Glutamatergic neuron (in vitro differentiated cells): ENCODE measurements around the gene PYGB. TPM values are rescaled to one million over a fixed set of nuclear protein-coding genes. Genes with fewer than 3 reads are reported as not detected.
A peak's percentile ranks its signal among the peaks of the same experiment; 100 is the strongest.

Experiments used
- DNase-seq: peaks from one replicate; pipeline ENCODE4 v3.0.0; 2022
- H3K27ac Mint-ChIP-seq: one replicate; pipeline ENCODE4 v1.8.0; 2020; ENCODE audit warnings: mild to moderate bottlenecking, mixed read lengths, inconsistent platforms; ENCODE audit not compliant: unreplicated experiment
- H3K27me3 Mint-ChIP-seq: one replicate; pipeline ENCODE4 v1.8.0; 2020; ENCODE audit warnings: mild to moderate bottlenecking, moderate library complexity, mixed read lengths, inconsistent platforms; ENCODE audit not compliant: unreplicated experiment
- H3K36me3 Mint-ChIP-seq: one replicate; pipeline ENCODE4 v1.8.0; 2020; ENCODE audit warnings: mild to moderate bottlenecking, mixed read lengths, inconsistent platforms; ENCODE audit not compliant: unreplicated experiment
- H3K4me1 Mint-ChIP-seq: one replicate; pipeline ENCODE4 v1.8.0; 2020; ENCODE audit warnings: mild to moderate bottlenecking, low read depth, mixed read lengths, inconsistent platforms; ENCODE audit not compliant: unreplicated experiment
- H3K4me3 Mint-ChIP-seq: one replicate; pipeline ENCODE4 v1.8.0; 2020; ENCODE audit warnings: mild to moderate bottlenecking, mixed read lengths, inconsistent platforms; ENCODE audit not compliant: unreplicated experiment
- H3K9me3 Mint-ChIP-seq: one replicate; pipeline ENCODE4 v1.8.0; 2020; ENCODE audit warnings: mild to moderate bottlenecking, moderate library complexity, mixed read lengths, inconsistent platforms; ENCODE audit not compliant: unreplicated experiment
- CTCF ChIP-seq: fragments of 200-600 bp; sonication (generic); IDR thresholded peaks from one replicate; pipeline ENCODE4 v1.5.0; 2021; ENCODE audit not compliant: partially characterized antibody, unreplicated experiment
- total RNA-seq: library from RNA; stranded (reverse); fragmentation: NEBNext Ultra II Directional; extraction: Animal tissue kit (Norgen Biotek cat#: 25700); gene quantifications from one replicate; pipeline ENCODE4 v1.2.1, GENCODE V29; 2021; ENCODE audit not compliant: unreplicated experiment

PYGB gene
- total RNA-seq, 1 donor from 2014 or later: 295 TPM

GRCh38 chr20:25222461-25223178 lies 25.3 kb upstream of the PYGB start:
- no peak for DNase-seq
- peaks cover 23% of the 10 kb centered on the region for H3K27me3 Mint-ChIP-seq
- no peak overlapping the region for H3K27ac Mint-ChIP-seq
- H3K9me3 Mint-ChIP-seq: peaks cover 11% of the 10 kb centered on the region
- TF ChIP-seq CTCF: no peak
- no peaks in the 10 kb centered on the region for H3K36me3 Mint-ChIP-seq
- peaks cover 23% of the 10 kb centered on the region for H3K4me1 Mint-ChIP-seq
- H3K4me3 Mint-ChIP-seq: no peak overlapping the region

GRCh38 chr20:25223179-25223661 lies 24.7 kb upstream of the PYGB start:
- no peak overlapping the region for H3K27ac Mint-ChIP-seq
- TF ChIP-seq CTCF: no peak
- peaks cover 10% of the 10 kb centered on the region for H3K9me3 Mint-ChIP-seq
- DNase-seq: no peak
- no peaks in the 10 kb centered on the region for H3K36me3 Mint-ChIP-seq
- H3K4me1 Mint-ChIP-seq: peaks cover 23% of the 10 kb centered on the region
- peaks cover 21% of the 10 kb centered on the region for H3K27me3 Mint-ChIP-seq
- no peak overlapping the region for H3K4me3 Mint-ChIP-seq

- DNase-seq: no peak
- Mint-ChIP-seq H3K4me1 (peaks cover 23% of the 10 kb centered on the region), H3K9me3 (peaks cover 10% of the 10 kb centered on the region), H3K27me3 (peaks cover 21% of the 10 kb centered on the region), H3K36me3 (no peaks in the 10 kb centered on the region), H3K4me3 (no peak overlapping the region), H3K27ac (peak overlapping the region; percentile 6)
- TF ChIP-seq CTCF: no peak
These were observed 23.8 kb upstream of the PYGB start for GRCh38 chr20:25223765-25224720.

GRCh38 chr20:25224941-25225340 lies 22.9 kb upstream of the PYGB start:
- no peak for TF ChIP-seq CTCF
- DNase-seq: no peak
- Mint-ChIP-seq H3K27ac (no peak overlapping the region), H3K36me3 (no peaks in the 10 kb centered on the region), H3K9me3 (peaks cover 10% of the 10 kb centered on the region), H3K4me1 (peaks cover 21% of the 10 kb centered on the region), H3K4me3 (no peak overlapping the region), H3K27me3 (peaks cover 16% of the 10 kb centered on the region)
